GM23338 (cell line): ENCODE results near the gene HSPA12B. TPM values are rescaled to one million over a fixed set of nuclear protein-coding genes. Genes with fewer than 3 reads are reported as not detected.

ENCODE experiments used
- ATAC-seq: fragments of 200-7000 bp; cut with Tn5 transposase; 3 replicates; pipeline ENCODE4 v1.9.1; 2020
- DNase-seq: peaks from one replicate; pipeline ENCODE4 v3.0.0-alpha.2; 2015; ENCODE audit warnings: low spot score
- H2AFZ ChIP-seq: fragments of 200-600 bp; sonication (generic); 2 replicates; pipeline ENCODE4 v1.8.0; 2016; ENCODE audit warnings: antibody characterized with exemption, mild to moderate bottlenecking, moderate library complexity
- H3F3A ChIP-seq: fragments of 200-600 bp; sonication (generic); replicated peaks from 2 replicates; pipeline ENCODE4 v1.8.0; 2017; ENCODE audit warnings: antibody characterized with exemption, mixed run types, low read depth
- H3K27ac ChIP-seq: fragments of 200-600 bp; sonication (generic); 2 replicates; pipeline ENCODE4 v1.6.1; 2016; ENCODE audit warnings: low read depth
- H3K27me3 ChIP-seq: fragments of 200-600 bp; sonication (generic); 2 replicates; pipeline ENCODE4 v1.8.0; 2016; ENCODE audit warnings: mild to moderate bottlenecking, mixed run types, moderate library complexity; ENCODE audit not compliant: insufficient read depth
- H3K36me3 ChIP-seq: fragments of 200-600 bp; sonication (generic); 2 replicates; pipeline ENCODE4 v1.8.0; 2016; ENCODE audit warnings: mild to moderate bottlenecking; ENCODE audit not compliant: insufficient read depth
- H3K4me1 ChIP-seq: fragments of 200-600 bp; sonication (generic); 2 replicates; pipeline ENCODE4 v1.8.0; 2016; ENCODE audit warnings: mild to moderate bottlenecking, moderate library complexity; ENCODE audit not compliant: insufficient read depth
- H3K4me2 ChIP-seq: fragments of 200-600 bp; sonication (generic); 2 replicates; pipeline ENCODE4 v1.7.1; 2017; ENCODE audit warnings: mixed run types
- H3K4me3 ChIP-seq: fragments of 200-600 bp; sonication (generic); 2 replicates; pipeline ENCODE4 v1.6.1; 2016; ENCODE audit warnings: mixed run types
- H3K79me2 ChIP-seq: fragments of 200-600 bp; sonication (generic); replicated peaks from 2 replicates; pipeline ENCODE4 v1.8.0; 2017; ENCODE audit warnings: mild to moderate bottlenecking; ENCODE audit not compliant: insufficient read depth
- H3K9me2 ChIP-seq: fragments of 200-600 bp; sonication (generic); 2 replicates; pipeline ENCODE4 v1.8.0; 2017; ENCODE audit not compliant: insufficient read depth
- H4K20me1 ChIP-seq: fragments of 200-600 bp; sonication (generic); replicated peaks from 2 replicates; pipeline ENCODE4 v1.8.0; 2017; ENCODE audit warnings: mild to moderate bottlenecking; ENCODE audit not compliant: insufficient read depth
- H3K27ac Mint-ChIP-seq: 2 replicates; pipeline ENCODE4 v1.8.0; 2020; ENCODE audit warnings: inconsistent platforms, mild to moderate bottlenecking, moderate library complexity, mixed read lengths
- H3K27me3 Mint-ChIP-seq: 3 replicates; pipeline ENCODE4 v1.8.0; 2022; ENCODE audit warnings: low read depth, mild to moderate bottlenecking, moderate library complexity, mixed read lengths, inconsistent platforms; ENCODE audit not compliant: insufficient read depth, poor library complexity
- H3K36me3 Mint-ChIP-seq: 3 replicates; pipeline ENCODE4 v1.8.0; 2021; ENCODE audit warnings: low read depth, mild to moderate bottlenecking, inconsistent platforms, moderate library complexity, mixed read lengths
- H3K4me1 Mint-ChIP-seq: 3 replicates; pipeline ENCODE4 v1.8.0; 2020; ENCODE audit warnings: mild to moderate bottlenecking, inconsistent platforms, mixed read lengths
- H3K4me3 Mint-ChIP-seq: 3 replicates; pipeline ENCODE4 v1.8.0; 2021; ENCODE audit warnings: moderate library complexity, mild to moderate bottlenecking, inconsistent platforms, mixed read lengths
- H3K9me3 Mint-ChIP-seq: 3 replicates; pipeline ENCODE4 v1.8.0; 2020; ENCODE audit warnings: moderate library complexity, mild to moderate bottlenecking, inconsistent platforms, mixed read lengths
- EZH2 ChIP-seq: fragments of 200-600 bp; sonication (generic); IDR thresholded peaks from one replicate; pipeline ENCODE4 v1.8.0; 2017; ENCODE audit warnings: antibody characterized with exemption, mild to moderate bottlenecking, low read depth; ENCODE audit not compliant: unreplicated experiment
- EZH2phosphoT487 ChIP-seq: fragments of 200-600 bp; sonication (generic); IDR thresholded peaks from one replicate; pipeline ENCODE4 v1.8.1; 2018; ENCODE audit warnings: antibody characterized with exemption; ENCODE audit not compliant: unreplicated experiment
- NANOG ChIP-seq: IDR thresholded peaks from 2 replicates; pipeline ENCODE4 v1.6.1; 2016; ENCODE audit warnings: antibody characterized with exemption, borderline replicate concordance
- POLR2AphosphoS5 ChIP-seq: IDR thresholded peaks from 2 replicates; pipeline ENCODE4 v1.6.1; 2016; ENCODE audit warnings: antibody characterized with exemption, low read depth
- ZNF114 ChIP-seq: fragments of 250-450 bp; sonication (Bioruptor Pico); IDR thresholded peaks from 2 replicates; pipeline ENCODE4 v1.5.0; 2020; ENCODE audit warnings: mild to moderate bottlenecking, moderate library complexity
- ZNF331 ChIP-seq: fragments of 250-450 bp; sonication (Bioruptor Pico); IDR thresholded peaks from 2 replicates; pipeline ENCODE4 v1.5.0; 2020; ENCODE audit warnings: low read depth, mild to moderate bottlenecking, moderate library complexity
- polyA plus RNA-seq: library from polyadenylated mRNA; unstranded; fragments of >200 nt; fragmentation: Nextera tagmentation; extraction: Ambion mirVana; gene quantifications from 2 replicates; pipeline ENCODE4 v1.2.1, GENCODE V29; 2016
- total RNA-seq: library from RNA; depleted of rRNA; stranded (reverse); fragments of >200 nt; shearing (Covaris generic); gene quantifications from 2 replicates; pipeline ENCODE4 v1.2.3, GENCODE V29; 2014
- TF ChIP-seq, protein P1 (sequence below): IDR thresholded peaks from one replicate; pipeline ENCODE4 v1.6.1; 2018; ENCODE audit warnings: antibody characterized with exemption; ENCODE audit not compliant: unreplicated experiment
- TF ChIP-seq, protein P2 (sequence below): IDR thresholded peaks from 2 replicates; pipeline ENCODE4 v1.6.1; 2016; ENCODE audit warnings: antibody characterized with exemption
- TF ChIP-seq, protein P3 (sequence below): fragments of 250-450 bp; sonication (Bioruptor Pico); IDR thresholded peaks from 2 replicates; pipeline ENCODE4 v1.5.0; 2020; ENCODE audit warnings: mild to moderate bottlenecking, moderate library complexity

The HSPA12B gene
- total and polyA plus RNA-seq, 2 experiments from 2014 or later = 2.8 to 6.5 TPM

DNA sequence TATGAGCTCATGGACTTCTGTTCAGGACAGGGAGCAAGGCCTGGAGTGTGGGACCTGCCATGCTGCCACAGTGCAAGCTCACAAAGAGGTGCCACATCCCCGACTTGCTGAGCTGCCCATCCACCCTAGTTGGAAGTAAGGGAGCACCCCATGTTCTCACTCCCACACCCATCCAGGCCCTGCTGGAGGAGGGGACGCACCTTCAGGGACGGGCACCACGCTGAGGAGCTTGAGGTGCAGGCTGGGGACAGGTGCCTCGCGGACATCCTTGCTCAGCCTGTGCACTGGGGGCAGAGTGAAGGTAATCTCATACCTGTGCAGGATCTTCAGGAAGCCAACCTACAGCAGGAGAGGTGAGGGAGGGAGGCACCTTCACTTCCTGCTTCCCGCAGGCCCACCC, 22.8 kb downstream of the HSPA12B start:
- H3K79me2 ChIP-seq = no peaks in the 10 kb centered on the region
- no peaks in the 10 kb centered on the region for H3K9me2 ChIP-seq
- no peak overlapping the region for H3K4me3 ChIP-seq
- H3K27me3 ChIP-seq = peaks cover 13% of the 10 kb centered on the region
- H3K4me1 Mint-ChIP-seq = peaks cover 15% of the 10 kb centered on the region
- TF ChIP-seq EZH2phosphoT487 (no peak), ZNF331 (CRISPR knock-in tag) (no peak), ZNF114 (CRISPR knock-in tag) (no peak)
- TF ChIP-seq, protein P1, sequence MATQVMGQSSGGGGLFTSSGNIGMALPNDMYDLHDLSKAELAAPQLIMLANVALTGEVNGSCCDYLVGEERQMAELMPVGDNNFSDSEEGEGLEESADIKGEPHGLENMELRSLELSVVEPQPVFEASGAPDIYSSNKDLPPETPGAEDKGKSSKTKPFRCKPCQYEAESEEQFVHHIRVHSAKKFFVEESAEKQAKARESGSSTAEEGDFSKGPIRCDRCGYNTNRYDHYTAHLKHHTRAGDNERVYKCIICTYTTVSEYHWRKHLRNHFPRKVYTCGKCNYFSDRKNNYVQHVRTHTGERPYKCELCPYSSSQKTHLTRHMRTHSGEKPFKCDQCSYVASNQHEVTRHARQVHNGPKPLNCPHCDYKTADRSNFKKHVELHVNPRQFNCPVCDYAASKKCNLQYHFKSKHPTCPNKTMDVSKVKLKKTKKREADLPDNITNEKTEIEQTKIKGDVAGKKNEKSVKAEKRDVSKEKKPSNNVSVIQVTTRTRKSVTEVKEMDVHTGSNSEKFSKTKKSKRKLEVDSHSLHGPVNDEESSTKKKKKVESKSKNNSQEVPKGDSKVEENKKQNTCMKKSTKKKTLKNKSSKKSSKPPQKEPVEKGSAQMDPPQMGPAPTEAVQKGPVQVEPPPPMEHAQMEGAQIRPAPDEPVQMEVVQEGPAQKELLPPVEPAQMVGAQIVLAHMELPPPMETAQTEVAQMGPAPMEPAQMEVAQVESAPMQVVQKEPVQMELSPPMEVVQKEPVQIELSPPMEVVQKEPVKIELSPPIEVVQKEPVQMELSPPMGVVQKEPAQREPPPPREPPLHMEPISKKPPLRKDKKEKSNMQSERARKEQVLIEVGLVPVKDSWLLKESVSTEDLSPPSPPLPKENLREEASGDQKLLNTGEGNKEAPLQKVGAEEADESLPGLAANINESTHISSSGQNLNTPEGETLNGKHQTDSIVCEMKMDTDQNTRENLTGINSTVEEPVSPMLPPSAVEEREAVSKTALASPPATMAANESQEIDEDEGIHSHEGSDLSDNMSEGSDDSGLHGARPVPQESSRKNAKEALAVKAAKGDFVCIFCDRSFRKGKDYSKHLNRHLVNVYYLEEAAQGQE = no peak
- peaks cover 22% of the 10 kb centered on the region for H4K20me1 ChIP-seq
- no peak overlapping the region for H3K4me2 ChIP-seq
- no peak overlapping the region for H3K27ac Mint-ChIP-seq
- H3K4me3 Mint-ChIP-seq = no peak overlapping the region
- no peak overlapping the region for H3K27ac ChIP-seq
- ATAC-seq = no peak
- peaks cover 4% of the 10 kb centered on the region; the same call in 1 of the 3 replicates for H3K9me3 Mint-ChIP-seq
- no peak overlapping the region for H2AFZ ChIP-seq
- DNase-seq = no peak
- H3K4me1 ChIP-seq = peaks cover 8% of the 10 kb centered on the region; the same call in 1 of the 2 replicates
- peaks cover 7% of the 10 kb centered on the region; the same call in 1 of the 2 replicates for H3K36me3 ChIP-seq
- peaks cover 14% of the 10 kb centered on the region for H3F3A ChIP-seq
- H3K27me3 Mint-ChIP-seq = peaks cover 31% of the 10 kb centered on the region
- H3K36me3 Mint-ChIP-seq = peaks cover 15% of the 10 kb centered on the region

DNA sequence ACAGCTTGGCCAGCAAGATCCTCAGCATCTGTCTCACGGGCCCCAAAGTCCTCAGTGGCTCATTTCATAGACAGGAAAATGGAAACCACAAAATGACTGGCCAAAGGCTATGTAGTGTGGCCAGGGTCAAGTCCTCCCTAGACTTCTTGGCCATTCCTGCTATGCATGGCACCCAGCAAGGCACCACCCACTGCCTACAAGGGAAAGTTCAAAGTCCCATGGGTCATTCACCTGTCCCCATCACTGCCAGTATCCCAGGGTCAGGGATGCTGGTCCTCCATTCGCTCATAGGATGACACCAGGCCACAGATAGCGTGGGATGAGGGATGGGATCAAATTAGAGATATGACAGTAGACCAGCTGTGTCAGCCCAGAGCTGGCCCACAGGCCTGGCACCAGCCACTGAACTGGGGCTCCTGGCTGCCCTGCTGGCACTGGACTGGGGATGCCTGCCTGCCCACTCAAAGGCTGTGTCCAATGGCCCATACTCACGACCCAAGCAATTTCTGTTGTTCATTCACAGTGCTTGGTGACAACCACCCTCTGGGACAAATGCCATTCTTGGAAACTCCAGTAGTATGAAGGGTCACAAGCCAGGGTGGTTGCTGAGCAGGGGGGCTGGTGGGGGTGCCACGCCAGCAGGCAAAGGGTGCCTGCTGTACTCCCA, 23.5 kb downstream of the HSPA12B start:
- DNase-seq (no peak), ATAC-seq (no peak)
- H3K9me2 ChIP-seq = no peaks in the 10 kb centered on the region
- peaks cover 10% of the 10 kb centered on the region for H3F3A ChIP-seq
- H3K4me1 ChIP-seq = peaks cover 12% of the 10 kb centered on the region
- no peak overlapping the region for H3K27ac ChIP-seq
- H3K36me3 ChIP-seq = peaks cover 7% of the 10 kb centered on the region; the same call in 1 of the 2 replicates
- no peak overlapping the region for H2AFZ ChIP-seq
- no peak overlapping the region for H3K27ac Mint-ChIP-seq
- peaks cover 20% of the 10 kb centered on the region for H4K20me1 ChIP-seq
- H3K4me2 ChIP-seq = no peak overlapping the region
- H3K79me2 ChIP-seq = peaks cover under 1% of the 10 kb centered on the region; the same call in 1 of the 2 replicates
- peaks cover under 1% of the 10 kb centered on the region; the same call in 1 of the 3 replicates for H3K9me3 Mint-ChIP-seq
- no peak overlapping the region for H3K4me3 ChIP-seq
- H3K4me3 Mint-ChIP-seq = no peak overlapping the region
- peaks cover 24% of the 10 kb centered on the region for H3K27me3 Mint-ChIP-seq
- H3K27me3 ChIP-seq = peaks cover 6% of the 10 kb centered on the region
- H3K36me3 Mint-ChIP-seq = peaks cover 15% of the 10 kb centered on the region
- peaks cover 11% of the 10 kb centered on the region for H3K4me1 Mint-ChIP-seq
- TF ChIP-seq, protein P2, sequence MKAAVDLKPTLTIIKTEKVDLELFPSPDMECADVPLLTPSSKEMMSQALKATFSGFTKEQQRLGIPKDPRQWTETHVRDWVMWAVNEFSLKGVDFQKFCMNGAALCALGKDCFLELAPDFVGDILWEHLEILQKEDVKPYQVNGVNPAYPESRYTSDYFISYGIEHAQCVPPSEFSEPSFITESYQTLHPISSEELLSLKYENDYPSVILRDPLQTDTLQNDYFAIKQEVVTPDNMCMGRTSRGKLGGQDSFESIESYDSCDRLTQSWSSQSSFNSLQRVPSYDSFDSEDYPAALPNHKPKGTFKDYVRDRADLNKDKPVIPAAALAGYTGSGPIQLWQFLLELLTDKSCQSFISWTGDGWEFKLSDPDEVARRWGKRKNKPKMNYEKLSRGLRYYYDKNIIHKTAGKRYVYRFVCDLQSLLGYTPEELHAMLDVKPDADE = no peak
- TF ChIP-seq EZH2 (no peak), POLR2AphosphoS5 (no peak), NANOG (no peak)
- TF ChIP-seq, protein P3, sequence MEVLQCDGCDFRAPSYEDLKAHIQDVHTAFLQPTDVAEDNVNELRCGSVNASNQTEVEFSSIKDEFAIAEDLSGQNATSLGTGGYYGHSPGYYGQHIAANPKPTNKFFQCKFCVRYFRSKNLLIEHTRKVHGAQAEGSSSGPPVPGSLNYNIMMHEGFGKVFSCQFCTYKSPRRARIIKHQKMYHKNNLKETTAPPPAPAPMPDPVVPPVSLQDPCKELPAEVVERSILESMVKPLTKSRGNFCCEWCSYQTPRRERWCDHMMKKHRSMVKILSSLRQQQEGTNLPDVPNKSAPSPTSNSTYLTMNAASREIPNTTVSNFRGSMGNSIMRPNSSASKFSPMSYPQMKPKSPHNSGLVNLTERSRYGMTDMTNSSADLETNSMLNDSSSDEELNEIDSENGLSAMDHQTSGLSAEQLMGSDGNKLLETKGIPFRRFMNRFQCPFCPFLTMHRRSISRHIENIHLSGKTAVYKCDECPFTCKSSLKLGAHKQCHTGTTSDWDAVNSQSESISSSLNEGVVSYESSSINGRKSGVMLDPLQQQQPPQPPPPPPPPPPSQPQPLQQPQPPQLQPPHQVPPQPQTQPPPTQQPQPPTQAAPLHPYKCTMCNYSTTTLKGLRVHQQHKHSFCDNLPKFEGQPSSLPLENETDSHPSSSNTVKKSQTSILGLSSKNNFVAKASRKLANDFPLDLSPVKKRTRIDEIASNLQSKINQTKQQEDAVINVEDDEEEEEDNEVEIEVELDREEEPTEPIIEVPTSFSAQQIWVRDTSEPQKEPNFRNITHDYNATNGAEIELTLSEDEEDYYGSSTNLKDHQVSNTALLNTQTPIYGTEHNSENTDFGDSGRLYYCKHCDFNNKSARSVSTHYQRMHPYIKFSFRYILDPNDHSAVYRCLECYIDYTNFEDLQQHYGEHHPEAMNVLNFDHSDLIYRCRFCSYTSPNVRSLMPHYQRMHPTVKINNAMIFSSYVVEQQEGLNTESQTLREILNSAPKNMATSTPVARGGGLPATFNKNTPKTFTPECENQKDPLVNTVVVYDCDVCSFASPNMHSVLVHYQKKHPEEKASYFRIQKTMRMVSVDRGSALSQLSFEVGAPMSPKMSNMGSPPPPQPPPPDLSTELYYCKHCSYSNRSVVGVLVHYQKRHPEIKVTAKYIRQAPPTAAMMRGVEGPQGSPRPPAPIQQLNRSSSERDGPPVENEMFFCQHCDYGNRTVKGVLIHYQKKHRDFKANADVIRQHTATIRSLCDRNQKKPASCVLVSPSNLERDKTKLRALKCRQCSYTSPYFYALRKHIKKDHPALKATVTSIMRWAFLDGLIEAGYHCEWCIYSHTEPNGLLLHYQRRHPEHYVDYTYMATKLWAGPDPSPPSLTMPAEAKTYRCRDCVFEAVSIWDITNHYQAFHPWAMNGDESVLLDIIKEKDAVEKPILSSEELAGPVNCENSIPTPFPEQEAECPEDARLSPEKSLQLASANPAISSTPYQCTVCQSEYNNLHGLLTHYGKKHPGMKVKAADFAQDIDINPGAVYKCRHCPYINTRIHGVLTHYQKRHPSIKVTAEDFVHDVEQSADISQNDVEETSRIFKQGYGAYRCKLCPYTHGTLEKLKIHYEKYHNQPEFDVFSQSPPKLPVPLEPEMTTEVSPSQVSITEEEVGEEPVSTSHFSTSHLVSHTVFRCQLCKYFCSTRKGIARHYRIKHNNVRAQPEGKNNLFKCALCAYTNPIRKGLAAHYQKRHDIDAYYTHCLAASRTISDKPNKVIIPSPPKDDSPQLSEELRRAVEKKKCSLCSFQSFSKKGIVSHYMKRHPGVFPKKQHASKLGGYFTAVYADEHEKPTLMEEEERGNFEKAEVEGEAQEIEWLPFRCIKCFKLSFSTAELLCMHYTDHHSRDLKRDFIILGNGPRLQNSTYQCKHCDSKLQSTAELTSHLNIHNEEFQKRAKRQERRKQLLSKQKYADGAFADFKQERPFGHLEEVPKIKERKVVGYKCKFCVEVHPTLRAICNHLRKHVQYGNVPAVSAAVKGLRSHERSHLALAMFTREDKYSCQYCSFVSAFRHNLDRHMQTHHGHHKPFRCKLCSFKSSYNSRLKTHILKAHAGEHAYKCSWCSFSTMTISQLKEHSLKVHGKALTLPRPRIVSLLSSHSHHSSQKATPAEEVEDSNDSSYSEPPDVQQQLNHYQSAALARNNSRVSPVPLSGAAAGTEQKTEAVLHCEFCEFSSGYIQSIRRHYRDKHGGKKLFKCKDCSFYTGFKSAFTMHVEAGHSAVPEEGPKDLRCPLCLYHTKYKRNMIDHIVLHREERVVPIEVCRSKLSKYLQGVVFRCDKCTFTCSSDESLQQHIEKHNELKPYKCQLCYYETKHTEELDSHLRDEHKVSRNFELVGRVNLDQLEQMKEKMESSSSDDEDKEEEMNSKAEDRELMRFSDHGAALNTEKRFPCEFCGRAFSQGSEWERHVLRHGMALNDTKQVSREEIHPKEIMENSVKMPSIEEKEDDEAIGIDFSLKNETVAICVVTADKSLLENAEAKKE (CRISPR knock-in tag) = no peak
